ENCODE measurements around the gene UNC45A. TPM values are rescaled to one million over a fixed set of nuclear protein-coding genes. Genes with fewer than 3 reads are reported as not detected.

Gene UNC45A
- total RNA-seq, 4 donors from 2014 or later: 25.4 to 68.2 (median 49.8) TPM

DNA sequence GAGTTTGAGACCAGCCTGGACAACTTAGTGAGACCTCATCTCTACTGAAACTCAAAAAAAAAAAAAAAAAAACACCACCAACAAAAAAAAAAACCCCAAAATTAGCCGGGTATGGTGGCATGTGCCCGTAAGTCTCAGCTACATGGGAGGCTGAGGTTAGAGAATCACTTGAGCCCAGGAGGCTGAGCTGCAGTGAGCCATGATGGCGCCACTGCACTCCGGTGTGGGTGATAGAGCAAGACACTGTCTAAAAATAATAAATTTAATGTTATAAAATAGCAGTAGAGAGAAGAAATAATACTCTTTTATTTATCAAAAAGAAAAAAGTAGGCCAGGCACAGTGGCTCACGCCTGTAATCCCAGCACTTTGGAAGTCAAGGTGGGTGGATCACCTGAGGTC, 37.0 kb downstream of the UNC45A start:
- TF ChIP-seq, protein P1, sequence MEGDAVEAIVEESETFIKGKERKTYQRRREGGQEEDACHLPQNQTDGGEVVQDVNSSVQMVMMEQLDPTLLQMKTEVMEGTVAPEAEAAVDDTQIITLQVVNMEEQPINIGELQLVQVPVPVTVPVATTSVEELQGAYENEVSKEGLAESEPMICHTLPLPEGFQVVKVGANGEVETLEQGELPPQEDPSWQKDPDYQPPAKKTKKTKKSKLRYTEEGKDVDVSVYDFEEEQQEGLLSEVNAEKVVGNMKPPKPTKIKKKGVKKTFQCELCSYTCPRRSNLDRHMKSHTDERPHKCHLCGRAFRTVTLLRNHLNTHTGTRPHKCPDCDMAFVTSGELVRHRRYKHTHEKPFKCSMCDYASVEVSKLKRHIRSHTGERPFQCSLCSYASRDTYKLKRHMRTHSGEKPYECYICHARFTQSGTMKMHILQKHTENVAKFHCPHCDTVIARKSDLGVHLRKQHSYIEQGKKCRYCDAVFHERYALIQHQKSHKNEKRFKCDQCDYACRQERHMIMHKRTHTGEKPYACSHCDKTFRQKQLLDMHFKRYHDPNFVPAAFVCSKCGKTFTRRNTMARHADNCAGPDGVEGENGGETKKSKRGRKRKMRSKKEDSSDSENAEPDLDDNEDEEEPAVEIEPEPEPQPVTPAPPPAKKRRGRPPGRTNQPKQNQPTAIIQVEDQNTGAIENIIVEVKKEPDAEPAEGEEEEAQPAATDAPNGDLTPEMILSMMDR (IDR thresholded peaks at IDR 0.05; ENCODE audit: low read depth): no peak

DNA sequence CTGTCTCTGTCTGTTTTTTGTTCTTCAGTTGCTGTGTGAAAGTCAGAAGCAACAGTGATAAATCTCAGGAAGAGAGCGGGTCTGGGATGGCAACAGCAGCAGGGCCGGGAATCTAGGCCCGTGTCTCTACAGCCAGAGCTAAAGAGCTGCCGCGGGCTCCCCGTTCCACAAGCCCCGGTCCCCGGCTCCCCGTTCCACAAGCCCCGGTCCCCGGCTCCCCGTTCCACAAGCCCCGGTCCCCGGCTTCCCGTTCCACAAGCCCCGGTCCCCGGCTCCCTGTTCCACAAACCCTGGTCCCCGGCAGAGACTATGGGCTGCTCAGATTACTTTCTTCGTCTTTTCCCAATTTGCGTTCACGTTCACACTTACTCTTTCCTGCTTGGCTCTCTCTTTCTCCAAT, 39.1 kb downstream of the UNC45A start:
- TF ChIP-seq, protein P1 (IDR thresholded peaks at IDR 0.05; ENCODE audit: low read depth): no peak

DNA sequence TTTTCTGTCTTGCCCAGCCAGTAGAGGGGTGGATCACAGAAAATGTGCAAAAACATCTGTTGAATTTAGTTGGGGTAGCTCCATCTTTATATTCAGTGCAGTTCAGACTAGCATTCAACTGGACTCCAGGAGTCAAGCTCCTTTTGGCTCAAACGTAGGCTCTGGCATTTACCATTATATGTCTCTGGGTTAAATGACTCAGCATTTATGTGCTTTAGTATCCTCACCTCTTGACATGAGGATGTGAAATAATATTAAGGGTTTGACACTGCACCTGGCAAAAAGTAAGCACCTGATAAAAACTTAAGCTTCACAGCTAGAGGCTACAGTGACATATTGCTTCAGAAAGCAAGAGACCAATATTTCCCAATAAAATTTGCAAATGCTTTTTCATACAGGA, 44.5 kb downstream of the UNC45A start:
- TF ChIP-seq, protein P1 (IDR thresholded peaks at IDR 0.05; ENCODE audit: low read depth): no peak

GRCh38 chr15:90981681-90982080, 46.6 kb downstream of the UNC45A start:
- TF ChIP-seq, protein P1 (IDR thresholded peaks at IDR 0.05; ENCODE audit: low read depth): no peak

DNA sequence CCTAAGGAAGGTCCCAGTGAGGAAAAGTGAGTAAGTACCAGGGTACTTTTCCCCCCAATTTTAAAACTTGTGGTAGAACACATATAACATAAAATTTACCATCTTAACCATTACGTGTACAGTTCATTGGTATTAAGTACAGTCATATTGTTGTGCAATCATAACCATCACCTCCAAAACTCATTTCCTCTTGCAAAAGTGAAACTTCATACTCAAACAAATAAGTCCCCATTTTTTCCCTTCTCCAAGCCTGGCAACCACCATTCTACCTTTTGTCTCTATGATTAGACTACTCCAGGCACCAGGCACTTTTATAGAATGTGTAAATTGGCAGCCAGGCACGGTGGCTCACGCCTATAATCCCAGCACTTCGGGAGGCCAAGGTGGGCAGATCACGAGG, 47.0 kb downstream of the UNC45A start:
- TF ChIP-seq, protein P1 (IDR thresholded peaks at IDR 0.05; ENCODE audit: low read depth): no peak

DNA sequence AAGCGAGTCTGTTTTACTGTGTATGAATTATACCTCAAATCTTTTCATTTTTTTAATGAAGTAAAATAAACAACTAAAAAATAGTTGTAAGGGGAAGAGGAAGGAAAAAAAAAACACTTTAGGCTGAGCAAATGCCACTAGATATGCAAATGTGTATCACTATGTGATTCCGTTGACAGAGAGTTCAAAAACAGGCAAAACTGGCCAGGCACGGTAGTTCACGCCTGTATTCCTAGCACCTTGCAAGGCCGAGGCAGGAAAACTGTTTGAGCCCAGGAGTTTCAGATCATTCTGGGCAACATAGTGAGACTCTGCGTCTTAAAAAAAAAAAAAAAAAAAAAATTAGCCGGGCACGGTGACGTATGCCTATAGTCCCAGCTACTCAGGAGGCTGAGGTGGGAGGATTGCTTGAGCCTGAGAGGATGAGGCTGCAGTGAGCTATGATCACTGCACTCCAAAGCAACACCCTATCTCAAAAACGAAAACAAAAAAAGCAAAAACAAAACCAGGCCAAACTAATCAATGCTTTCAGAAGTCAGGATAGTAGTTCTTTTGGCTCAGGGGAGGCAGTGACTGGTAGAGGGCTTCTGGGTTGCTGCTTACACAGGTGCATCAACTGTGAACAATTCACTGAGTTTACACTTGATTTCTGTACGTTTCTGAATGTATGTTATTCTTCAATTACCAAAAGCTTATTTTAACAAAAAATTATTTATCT, 51.9 kb downstream of the UNC45A start:
- TF ChIP-seq, protein P1 (IDR thresholded peaks at IDR 0.05; ENCODE audit: low read depth): no peak

- TF ChIP-seq, protein P1 (IDR thresholded peaks at IDR 0.05; ENCODE audit: low read depth): no peak
Observed at GRCh38 chr15:90987561-90988141, 52.6 kb downstream of the UNC45A start.
